MM.1S (cell line): ENCODE data around the gene TGFBI.

ENCODE experiments used
- DNase-seq: peaks from one replicate; pipeline ENCODE4 v3.0.0-alpha.2; 2015
- H2AFZ ChIP-seq: fragments of 300-600 bp; sonication (generic); 2 replicates; pipeline ENCODE4 v1.6.0; 2016; ENCODE audit warnings: antibody characterized with exemption, low read length
- H3F3A ChIP-seq: fragments of 300-600 bp; sonication (generic); 2 replicates; pipeline ENCODE4 v1.6.1; 2016; ENCODE audit warnings: mild to moderate bottlenecking, antibody characterized with exemption, low read length, moderate library complexity, mixed read lengths; ENCODE audit not compliant: insufficient read depth
- H3K27ac ChIP-seq: fragments of 300-600 bp; sonication (generic); 2 replicates; pipeline ENCODE4 v1.5.1; 2016; ENCODE audit warnings: mild to moderate bottlenecking, low read length
- H3K27me3 ChIP-seq: fragments of 300-600 bp; sonication (generic); replicated peaks from 2 replicates; pipeline ENCODE4 v1.6.0; 2016; ENCODE audit warnings: low read length; ENCODE audit not compliant: insufficient read depth
- H3K36me3 ChIP-seq: fragments of 300-600 bp; sonication (generic); replicated peaks from 2 replicates; pipeline ENCODE4 v1.6.1; 2016; ENCODE audit warnings: mild to moderate bottlenecking, low read length, mixed read lengths; ENCODE audit not compliant: insufficient read depth
- H3K4me1 ChIP-seq: fragments of 300-600 bp; sonication (generic); 2 replicates; pipeline ENCODE4 v1.6.1; 2016; ENCODE audit warnings: low read length, mixed read lengths
- H3K4me2 ChIP-seq: fragments of 300-600 bp; sonication (generic); 2 replicates; pipeline ENCODE4 v1.6.0; 2016; ENCODE audit warnings: low read depth, low read length
- H3K4me3 ChIP-seq: fragments of 300-600 bp; sonication (generic); 2 replicates; pipeline ENCODE4 v1.5.1; 2016; ENCODE audit warnings: low read length, mixed read lengths
- H3K79me2 ChIP-seq: fragments of 300-600 bp; sonication (generic); 2 replicates; pipeline ENCODE4 v1.6.1; 2016; ENCODE audit warnings: mixed run types, low read length, mixed read lengths
- H3K9ac ChIP-seq: fragments of 300-600 bp; sonication (generic); 2 replicates; pipeline ENCODE4 v1.6.1; 2016; ENCODE audit warnings: low read length, mixed read lengths
- H3K9me2 ChIP-seq: fragments of 300-600 bp; sonication (generic); replicated peaks from 2 replicates; pipeline ENCODE4 v1.6.1; 2016; ENCODE audit warnings: mild to moderate bottlenecking, low read length, mixed read lengths; ENCODE audit not compliant: insufficient read depth
- H3K9me3 ChIP-seq: fragments of 300-600 bp; sonication (generic); replicated peaks from 2 replicates; pipeline ENCODE4 v1.6.1; 2016; ENCODE audit warnings: mild to moderate bottlenecking, low read length, mixed read lengths; ENCODE audit not compliant: insufficient read depth
- H4K20me1 ChIP-seq: fragments of 300-600 bp; sonication (generic); 2 replicates; pipeline ENCODE4 v1.6.1; 2016; ENCODE audit warnings: mild to moderate bottlenecking, low read length, moderate library complexity, mixed read lengths; ENCODE audit not compliant: insufficient read depth
- CTCF ChIP-seq: fragments of 300-600 bp; sonication (generic); IDR thresholded peaks from 2 replicates; pipeline ENCODE4 v1.5.1; 2016; ENCODE audit warnings: antibody characterized with exemption, low read length, mixed read lengths
- EZH2 ChIP-seq: fragments of 300-600 bp; sonication (generic); optimal IDR thresholded peaks from 2 replicates; pipeline ENCODE3; 2017; ENCODE audit warnings: low read depth, mild to moderate bottlenecking, antibody characterized with exemption, low read length, mixed read lengths
- EZH2phosphoT487 ChIP-seq: fragments of 300-600 bp; sonication (generic); IDR thresholded peaks from 2 replicates; pipeline ENCODE4 v1.6.1; 2018; ENCODE audit warnings: antibody characterized with exemption, low read length

The TGFBI gene

GRCh38 chr5:136099870-136100269, 71.1 kb downstream of the TGFBI start:
- TF ChIP-seq EZH2 (no peak), EZH2phosphoT487 (no peak), CTCF (no peak)
- no peaks in the 10 kb centered on the region for H3K9me3 ChIP-seq
- H3K27ac ChIP-seq: no peak overlapping the region
- H3K9ac ChIP-seq: no peak overlapping the region
- no peaks in the 10 kb centered on the region for H3F3A ChIP-seq
- no peaks in the 10 kb centered on the region for H3K36me3 ChIP-seq
- H3K27me3 ChIP-seq: no peaks in the 10 kb centered on the region
- no peaks in the 10 kb centered on the region for H3K4me1 ChIP-seq
- no peak overlapping the region for H3K4me3 ChIP-seq
- no peaks in the 10 kb centered on the region for H4K20me1 ChIP-seq
- H3K4me2 ChIP-seq: no peak overlapping the region
- DNase-seq: no peak
- no peaks in the 10 kb centered on the region for H3K9me2 ChIP-seq
- no peaks in the 10 kb centered on the region for H3K79me2 ChIP-seq
- H2AFZ ChIP-seq: no peak overlapping the region

GRCh38 chr5:136101884-136102283, 73.1 kb downstream of the TGFBI start:
- no peak for DNase-seq
- Histone ChIP-seq H3K4me3 (no peak overlapping the region), H3K9me2 (no peaks in the 10 kb centered on the region), H3F3A (no peaks in the 10 kb centered on the region), H3K4me2 (no peak overlapping the region), H3K4me1 (no peaks in the 10 kb centered on the region), H3K27ac (no peak overlapping the region), H3K9ac (no peak overlapping the region), H3K9me3 (no peaks in the 10 kb centered on the region), H3K27me3 (no peaks in the 10 kb centered on the region), H3K36me3 (no peaks in the 10 kb centered on the region), H4K20me1 (no peaks in the 10 kb centered on the region), H3K79me2 (no peaks in the 10 kb centered on the region), H2AFZ (no peak overlapping the region)
- no peak for TF ChIP-seq EZH2

GRCh38 chr5:136103118-136103517, 74.3 kb downstream of the TGFBI start:
- Histone ChIP-seq H3K79me2 (no peaks in the 10 kb centered on the region), H3K27ac (no peak overlapping the region), H3K4me2 (no peak overlapping the region), H2AFZ (no peak overlapping the region), H3K9me2 (no peaks in the 10 kb centered on the region), H3K36me3 (no peaks in the 10 kb centered on the region), H3K4me3 (no peak overlapping the region), H3K9ac (no peak overlapping the region), H3K27me3 (no peaks in the 10 kb centered on the region), H3F3A (no peaks in the 10 kb centered on the region), H3K4me1 (no peaks in the 10 kb centered on the region), H4K20me1 (no peaks in the 10 kb centered on the region), H3K9me3 (no peaks in the 10 kb centered on the region)
- DNase-seq: no peak
- TF ChIP-seq EZH2 (no peak), CTCF (no peak), EZH2phosphoT487 (no peak)

GRCh38 chr5:136104306-136104965, 75.6 kb downstream of the TGFBI start:
- no peak overlapping the region for H3K9ac ChIP-seq

More at GRCh38 chr5:136104306-136104965, 75.6 kb downstream of the TGFBI start:
- no peaks in the 10 kb centered on the region for H3K9me2 ChIP-seq
- H3K9me3 ChIP-seq: no peaks in the 10 kb centered on the region
- no peaks in the 10 kb centered on the region for H3K36me3 ChIP-seq
- no peak overlapping the region for H3K4me3 ChIP-seq
- no peaks in the 10 kb centered on the region for H3K27me3 ChIP-seq
- H3K4me1 ChIP-seq: no peaks in the 10 kb centered on the region
- no peaks in the 10 kb centered on the region for H3F3A ChIP-seq
- H4K20me1 ChIP-seq: no peaks in the 10 kb centered on the region
- H3K4me2 ChIP-seq: no peak overlapping the region
- TF ChIP-seq EZH2: no peak
- TF ChIP-seq EZH2phosphoT487: no peak
- TF ChIP-seq CTCF: no peak
- H2AFZ ChIP-seq: no peak overlapping the region
- DNase-seq: no peak
- no peaks in the 10 kb centered on the region for H3K79me2 ChIP-seq
- H3K27ac ChIP-seq: no peak overlapping the region
